HFF-Myc (cell line): ENCODE results near the gene AHRR.
A peak's percentile ranks its signal among the peaks of the same experiment; 100 is the strongest.
"Not testable (repeated sequence)": the region's sequence is repeated elsewhere in the genome, so short reads cannot be mapped to it uniquely, and the experiment has no call there.

Experiments used
- DNase-seq: peaks from one replicate; pipeline ENCODE4 v3.0.0-alpha.2; 2011; ENCODE audit warnings: low read depth; ENCODE audit errors: extremely low read depth
- H3K4me3 ChIP-seq: replicated peaks from 2 replicates; pipeline ENCODE4 v1.5.1; 2011; ENCODE audit warnings: low read depth, mild to moderate bottlenecking, control low read depth, low read length
- TF ChIP-seq, protein P1 (sequence below): IDR thresholded peaks from 2 replicates; pipeline ENCODE4 v1.5.1; 2012; ENCODE audit warnings: mild to moderate bottlenecking, low read depth, low read length, control low read depth; ENCODE audit errors: missing control alignments

Gene AHRR

DNA sequence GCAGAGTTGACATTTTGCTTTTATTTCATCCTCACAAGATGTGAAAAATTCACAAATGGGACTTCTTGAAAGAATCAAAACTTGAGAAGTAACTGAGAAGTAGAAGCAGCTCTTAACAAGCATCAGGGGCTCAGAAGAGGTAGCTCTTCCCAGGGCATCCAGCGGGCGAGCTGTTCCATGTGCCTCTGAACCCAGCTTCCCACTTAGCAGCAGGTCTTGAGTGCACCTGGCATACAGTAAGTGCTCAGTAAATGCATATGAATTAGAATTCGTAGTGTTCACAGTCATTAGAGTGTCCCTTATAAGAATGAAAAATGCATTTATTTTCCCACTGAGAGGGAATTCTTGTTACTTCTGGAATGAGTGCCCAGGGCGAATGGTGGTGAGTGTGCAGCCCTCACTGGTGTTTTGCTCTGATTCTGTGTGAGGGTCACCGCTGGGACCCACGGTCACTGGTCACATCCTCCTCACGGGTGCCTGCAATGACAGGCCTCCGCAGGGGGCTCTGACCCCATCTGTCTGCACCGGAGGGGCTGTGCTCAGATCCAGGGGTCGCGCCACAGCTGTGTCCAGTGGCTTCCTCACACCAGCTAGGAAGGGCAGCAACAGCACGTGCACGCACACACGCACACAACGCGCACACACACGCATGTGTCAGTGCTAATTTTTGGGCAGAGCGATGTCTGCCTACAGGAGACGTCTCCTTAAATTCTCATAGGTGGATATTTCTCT, 148.4 kb downstream of the AHRR start:
- no peak for DNase-seq
- TF ChIP-seq, protein P1, sequence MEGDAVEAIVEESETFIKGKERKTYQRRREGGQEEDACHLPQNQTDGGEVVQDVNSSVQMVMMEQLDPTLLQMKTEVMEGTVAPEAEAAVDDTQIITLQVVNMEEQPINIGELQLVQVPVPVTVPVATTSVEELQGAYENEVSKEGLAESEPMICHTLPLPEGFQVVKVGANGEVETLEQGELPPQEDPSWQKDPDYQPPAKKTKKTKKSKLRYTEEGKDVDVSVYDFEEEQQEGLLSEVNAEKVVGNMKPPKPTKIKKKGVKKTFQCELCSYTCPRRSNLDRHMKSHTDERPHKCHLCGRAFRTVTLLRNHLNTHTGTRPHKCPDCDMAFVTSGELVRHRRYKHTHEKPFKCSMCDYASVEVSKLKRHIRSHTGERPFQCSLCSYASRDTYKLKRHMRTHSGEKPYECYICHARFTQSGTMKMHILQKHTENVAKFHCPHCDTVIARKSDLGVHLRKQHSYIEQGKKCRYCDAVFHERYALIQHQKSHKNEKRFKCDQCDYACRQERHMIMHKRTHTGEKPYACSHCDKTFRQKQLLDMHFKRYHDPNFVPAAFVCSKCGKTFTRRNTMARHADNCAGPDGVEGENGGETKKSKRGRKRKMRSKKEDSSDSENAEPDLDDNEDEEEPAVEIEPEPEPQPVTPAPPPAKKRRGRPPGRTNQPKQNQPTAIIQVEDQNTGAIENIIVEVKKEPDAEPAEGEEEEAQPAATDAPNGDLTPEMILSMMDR = no peak
- no peak overlapping the region for H3K4me3 ChIP-seq

DNA sequence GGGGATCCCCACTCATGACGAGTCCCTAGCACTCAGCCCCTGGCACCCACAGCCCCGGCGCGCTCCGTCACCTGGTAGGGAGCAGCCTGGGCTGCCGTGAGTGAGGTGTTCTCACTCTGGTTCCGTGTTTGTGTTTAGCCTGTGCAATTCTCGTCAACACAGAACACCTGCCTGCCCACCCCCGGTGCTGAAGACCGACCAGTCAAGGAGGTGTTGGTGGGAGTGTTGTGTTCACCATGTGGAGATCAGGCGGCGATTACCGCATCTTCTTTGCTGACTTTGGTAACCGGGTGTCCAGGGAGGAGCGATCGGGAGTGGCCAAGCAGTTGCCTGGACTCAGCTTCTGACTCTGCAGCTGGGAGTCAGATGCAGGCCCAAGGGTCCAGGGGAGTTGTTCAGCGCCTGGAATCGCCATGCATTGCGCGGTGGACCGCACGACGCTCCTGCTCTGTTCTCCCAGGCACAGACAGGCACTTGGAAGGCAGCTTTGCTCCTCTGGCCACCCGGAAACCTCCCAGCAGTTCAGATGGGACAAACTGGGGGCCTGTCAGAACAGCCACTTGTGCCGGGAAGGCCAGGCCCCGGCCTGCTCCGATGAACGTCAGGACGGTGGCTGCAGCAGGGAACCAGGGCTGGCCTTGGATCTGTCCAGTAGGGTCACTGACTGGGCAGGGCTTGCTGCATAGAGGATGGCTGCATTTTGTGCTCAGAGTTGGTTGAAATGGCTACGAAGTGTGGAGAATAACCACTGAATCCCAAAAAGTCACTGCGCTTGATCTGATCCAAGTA, 149.6 kb downstream of the AHRR start:
- TF ChIP-seq, protein P1 = no peak
- peak overlapping the region; percentile 85 for H3K4me3 ChIP-seq
- DNase-seq = no peak

DNA sequence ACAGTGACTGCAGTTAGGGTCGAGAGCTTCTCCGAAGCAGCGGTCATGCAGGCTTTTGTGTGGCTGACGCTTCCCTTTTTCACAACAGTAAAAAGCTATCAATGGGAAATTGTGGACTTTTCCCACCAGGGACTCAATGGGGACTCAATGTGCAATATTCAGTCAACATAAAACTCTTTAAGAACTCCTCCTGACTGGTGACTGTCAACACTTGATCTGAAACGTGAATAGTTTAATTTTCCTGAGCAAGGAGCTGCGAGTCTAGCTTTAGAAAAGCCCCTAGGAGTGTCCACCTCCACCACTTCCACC, 150.2 kb downstream of the AHRR start:
- TF ChIP-seq, protein P1 = no peak
- H3K4me3 ChIP-seq = peak overlapping the region; percentile 85
- no peak for DNase-seq

DNA sequence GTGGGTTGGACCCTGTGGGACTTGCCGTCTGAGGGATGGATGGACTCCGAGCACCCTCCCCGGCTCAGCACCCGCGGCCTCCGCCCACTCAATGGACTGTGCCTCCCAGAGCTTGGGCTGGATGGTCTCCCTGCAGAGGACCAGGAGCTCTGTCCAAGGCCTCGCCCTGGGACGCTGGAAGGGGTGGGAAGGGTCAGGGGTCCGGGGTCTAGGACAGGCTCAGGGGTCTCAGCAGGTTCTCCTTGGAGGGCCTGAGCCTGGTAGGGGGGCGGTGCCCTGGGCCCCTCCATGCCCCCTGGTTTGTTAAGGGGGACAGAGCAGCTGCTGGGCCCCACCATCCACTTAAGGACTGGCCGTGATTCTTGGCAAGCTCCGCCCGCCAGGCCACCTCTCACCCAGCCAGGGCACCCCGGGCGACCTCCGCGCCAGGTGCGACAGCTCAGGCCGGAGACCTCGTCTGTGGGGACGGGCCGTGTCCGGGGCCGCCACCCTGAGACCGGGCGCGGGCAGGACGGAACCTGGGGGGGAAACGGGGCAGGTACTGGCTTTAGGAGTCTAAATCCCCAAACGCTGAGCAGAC, 150.7 kb downstream of the AHRR start:
- no peak for DNase-seq
- TF ChIP-seq, protein P1 = no peak
- H3K4me3 ChIP-seq = peak overlapping the region; percentile 85

DNA sequence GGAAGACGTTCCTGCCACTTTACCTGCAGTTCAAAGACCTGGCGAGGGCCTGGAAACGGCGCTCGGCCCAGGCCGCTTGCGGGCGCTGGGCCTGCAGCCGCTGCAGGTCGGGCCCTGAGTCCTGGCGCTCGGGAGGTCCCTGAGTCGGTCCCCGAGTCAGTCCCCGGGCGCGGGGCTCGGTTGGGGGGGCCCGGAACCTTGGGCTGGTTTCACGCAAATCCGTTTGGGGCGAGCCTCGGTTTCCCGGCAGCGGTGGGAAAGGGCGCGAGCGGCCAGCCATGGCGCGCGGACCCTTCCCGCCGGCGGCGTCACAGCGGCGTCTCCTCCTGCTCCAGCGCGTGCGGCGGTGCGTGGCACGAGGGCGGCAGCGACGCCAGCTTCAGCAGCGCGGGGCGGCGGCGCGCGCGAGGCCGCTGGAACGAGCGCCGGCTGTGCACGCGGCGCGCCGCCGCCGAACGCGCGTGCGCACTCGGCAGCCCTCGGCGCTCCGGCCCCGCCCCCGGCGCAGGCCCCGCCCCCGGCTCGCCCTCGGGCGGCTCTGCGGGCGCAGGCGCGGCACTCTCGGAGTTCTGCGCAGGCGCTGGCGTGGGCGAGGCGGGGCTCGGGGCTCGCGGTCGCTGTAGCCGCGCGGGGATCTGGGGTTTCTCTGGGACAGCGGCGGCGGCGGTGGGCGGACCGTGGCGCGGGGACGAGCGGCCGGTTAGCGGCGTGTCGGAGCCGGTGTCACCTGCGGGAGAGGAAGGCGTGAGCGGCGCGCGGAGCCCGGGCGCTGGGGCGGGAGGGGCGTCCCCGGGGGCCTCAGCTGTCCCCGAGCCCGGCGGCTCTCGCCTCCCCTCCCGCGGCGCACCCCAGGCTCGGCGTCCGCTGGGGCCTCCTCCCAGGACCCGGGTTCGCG, 151.4 kb downstream of the AHRR start:
- H3K4me3 ChIP-seq = peak overlapping the region; percentile 85
- TF ChIP-seq, protein P1 = no peak
- DNase-seq = peak; percentile 21

DNA sequence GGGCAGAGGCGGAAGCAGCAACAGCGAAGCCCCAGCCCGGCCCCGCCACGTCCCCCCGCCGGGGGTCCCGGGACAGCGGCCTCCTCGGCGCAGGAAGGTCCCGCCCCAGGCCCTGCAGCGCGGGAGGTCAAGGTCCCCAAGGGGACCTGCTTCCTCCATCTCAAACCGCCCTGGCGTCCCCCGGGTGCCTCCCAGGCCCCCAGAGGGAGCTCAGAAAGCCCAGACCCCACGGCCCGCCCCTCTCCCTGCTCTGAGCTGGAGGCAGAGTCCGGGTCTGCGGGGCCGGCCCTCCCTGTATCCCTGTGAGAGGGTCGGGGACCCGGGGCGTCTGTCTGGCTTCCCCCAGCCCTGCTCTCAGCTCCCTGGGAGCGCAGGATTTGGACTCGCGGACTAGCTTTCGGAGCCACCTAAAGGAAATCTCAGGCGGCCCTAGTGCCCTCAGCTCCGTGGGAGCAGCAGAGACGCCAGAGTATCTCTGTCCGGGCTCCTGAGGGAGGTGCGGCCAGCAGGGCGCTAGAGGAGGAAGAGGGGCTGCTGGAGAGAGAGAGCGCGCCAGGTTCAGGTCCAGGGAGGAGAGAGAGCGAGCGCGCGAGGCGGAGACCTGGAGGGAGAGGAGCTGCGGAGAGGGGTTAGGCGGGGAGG, 152.2 kb downstream of the AHRR start:
- TF ChIP-seq, protein P1 = no peak
- DNase-seq = no peak
- peak overlapping the region; percentile 81 for H3K4me3 ChIP-seq

DNA sequence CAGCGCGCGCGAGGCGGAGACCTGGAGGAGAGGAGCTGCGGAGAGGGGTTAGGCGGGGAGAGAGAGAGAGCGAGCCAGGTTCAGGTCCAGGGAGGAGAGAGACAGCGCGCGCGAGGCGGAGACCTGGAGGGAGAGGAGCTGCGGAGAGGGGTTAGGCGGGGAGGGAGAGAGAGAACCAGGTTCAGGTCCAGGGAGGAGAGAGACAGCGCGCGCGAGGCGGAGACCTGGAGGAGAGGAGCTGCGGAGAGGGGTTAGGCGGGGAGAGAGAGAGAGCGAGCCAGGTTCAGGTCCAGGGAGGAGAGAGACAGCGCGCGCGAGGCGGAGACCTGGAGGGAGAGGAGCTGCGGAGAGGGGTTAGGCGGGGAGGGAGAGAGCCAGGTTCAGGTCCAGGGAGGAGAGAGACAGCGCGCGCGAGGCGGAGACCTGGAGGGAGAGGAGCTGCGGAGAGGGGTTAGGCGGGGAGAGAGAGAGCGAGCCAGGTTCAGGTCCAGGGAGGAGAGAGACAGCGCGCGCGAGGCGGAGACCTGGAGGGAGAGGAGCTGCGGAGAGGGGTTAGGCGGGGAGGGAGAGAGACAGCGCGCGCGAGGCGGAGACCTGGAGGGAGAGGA, 152.8 kb downstream of the AHRR start:
- not testable (repeated sequence) for DNase-seq
- H3K4me3 ChIP-seq = peak overlapping the region; percentile 81
